Measurements from ENCODE around the gene RAPGEF2. TPM values are rescaled to one million over a fixed set of nuclear protein-coding genes. Genes with fewer than 3 reads are reported as not detected.

Gene RAPGEF2
- total RNA-seq, 1 experiment from 2014 or later, result 17.6 TPM

DNA sequence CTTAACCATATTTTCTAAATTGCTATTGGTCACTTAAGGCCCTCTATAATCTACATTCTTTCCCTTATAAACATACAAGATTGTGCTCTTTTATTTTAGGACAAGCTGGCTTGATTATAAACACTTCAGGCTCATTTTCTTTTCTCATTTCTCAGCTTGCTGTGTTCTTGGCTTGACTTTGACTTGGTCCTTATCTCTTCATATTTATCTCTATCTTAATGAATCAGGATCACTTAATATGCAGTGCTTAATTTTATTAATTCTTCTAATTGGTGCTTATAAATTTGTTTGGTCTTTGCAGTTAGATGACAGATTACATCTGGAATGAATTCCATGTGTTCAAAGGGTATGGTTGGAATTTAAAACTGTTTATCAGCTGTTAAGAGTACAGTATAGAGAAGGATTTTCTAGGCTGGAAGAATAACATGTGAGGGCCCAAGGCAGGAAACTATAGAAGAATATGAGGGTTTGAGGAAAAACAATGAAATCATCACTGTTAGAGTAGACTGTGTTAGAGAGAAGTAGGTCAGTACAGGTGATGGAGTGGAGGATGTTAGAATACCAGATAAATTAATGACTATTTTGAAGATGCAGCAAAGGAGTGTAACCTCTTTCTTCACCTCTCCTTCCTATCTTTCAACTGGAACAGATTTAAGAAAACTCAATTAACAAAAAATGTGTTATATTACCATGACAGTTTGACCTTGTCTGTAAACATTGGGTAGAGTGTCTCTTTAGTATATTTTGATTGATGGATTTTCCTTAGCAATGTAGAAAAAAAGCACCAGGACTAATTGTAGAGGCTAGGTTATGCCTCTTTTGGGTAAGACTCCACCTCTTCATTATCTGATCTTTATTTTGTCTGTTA is 169.6 kb downstream of the RAPGEF2 start:
- intact Hi-C loops (cut with micrococcal nuclease; ENCODE audit: unreplicated experiment), result no loop called here

DNA sequence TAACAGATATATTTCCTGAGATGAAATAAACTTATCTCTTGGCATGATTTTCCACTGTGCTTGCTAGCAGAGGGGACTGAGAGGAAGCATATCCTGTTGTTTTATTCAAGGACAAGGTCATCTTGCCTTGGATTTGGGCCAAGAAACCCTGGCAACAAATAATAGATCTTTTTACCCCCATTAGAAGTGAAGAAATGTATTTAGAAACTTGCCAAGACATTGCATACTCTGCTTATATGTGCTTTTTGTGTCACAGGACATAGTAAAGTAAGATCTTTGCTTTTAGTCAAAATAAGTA is 170.2 kb downstream of the RAPGEF2 start:
- BruUV-seq (replicated peaks), result no TSS peak
- ChIA-PET POLR2A (no interaction called here), CTCF (no interaction called here)
- DNase-seq (ENCODE audit: low read depth, low spot score) (no peak), ATAC-seq (no peak)
- no peaks in the 10 kb centered on the region for H3K27me3 ChIP-seq (ENCODE audit: control insufficient read depth, insufficient read depth, low read length)
- TF ChIP-seq TCF7L2 (IDR thresholded peaks at IDR 0.05; ENCODE audit: low read depth, low read length) (no peak), POLR2AphosphoS5 (IDR thresholded peaks at IDR 0.05; ENCODE audit: low read depth, low read length) (no peak), SIN3A (IDR thresholded peaks at IDR 0.05; ENCODE audit: borderline replicate concordance, insufficient read depth, low read depth, low read length) (no peak)
- TF ChIP-seq, protein P1, sequence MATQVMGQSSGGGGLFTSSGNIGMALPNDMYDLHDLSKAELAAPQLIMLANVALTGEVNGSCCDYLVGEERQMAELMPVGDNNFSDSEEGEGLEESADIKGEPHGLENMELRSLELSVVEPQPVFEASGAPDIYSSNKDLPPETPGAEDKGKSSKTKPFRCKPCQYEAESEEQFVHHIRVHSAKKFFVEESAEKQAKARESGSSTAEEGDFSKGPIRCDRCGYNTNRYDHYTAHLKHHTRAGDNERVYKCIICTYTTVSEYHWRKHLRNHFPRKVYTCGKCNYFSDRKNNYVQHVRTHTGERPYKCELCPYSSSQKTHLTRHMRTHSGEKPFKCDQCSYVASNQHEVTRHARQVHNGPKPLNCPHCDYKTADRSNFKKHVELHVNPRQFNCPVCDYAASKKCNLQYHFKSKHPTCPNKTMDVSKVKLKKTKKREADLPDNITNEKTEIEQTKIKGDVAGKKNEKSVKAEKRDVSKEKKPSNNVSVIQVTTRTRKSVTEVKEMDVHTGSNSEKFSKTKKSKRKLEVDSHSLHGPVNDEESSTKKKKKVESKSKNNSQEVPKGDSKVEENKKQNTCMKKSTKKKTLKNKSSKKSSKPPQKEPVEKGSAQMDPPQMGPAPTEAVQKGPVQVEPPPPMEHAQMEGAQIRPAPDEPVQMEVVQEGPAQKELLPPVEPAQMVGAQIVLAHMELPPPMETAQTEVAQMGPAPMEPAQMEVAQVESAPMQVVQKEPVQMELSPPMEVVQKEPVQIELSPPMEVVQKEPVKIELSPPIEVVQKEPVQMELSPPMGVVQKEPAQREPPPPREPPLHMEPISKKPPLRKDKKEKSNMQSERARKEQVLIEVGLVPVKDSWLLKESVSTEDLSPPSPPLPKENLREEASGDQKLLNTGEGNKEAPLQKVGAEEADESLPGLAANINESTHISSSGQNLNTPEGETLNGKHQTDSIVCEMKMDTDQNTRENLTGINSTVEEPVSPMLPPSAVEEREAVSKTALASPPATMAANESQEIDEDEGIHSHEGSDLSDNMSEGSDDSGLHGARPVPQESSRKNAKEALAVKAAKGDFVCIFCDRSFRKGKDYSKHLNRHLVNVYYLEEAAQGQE (IDR thresholded peaks at IDR 0.05; ENCODE audit: insufficient read depth in 1 of 2, low read depth in 2 of 2, low read length in 1 of 2), result no peak
- TF ChIP-seq, protein P2, sequence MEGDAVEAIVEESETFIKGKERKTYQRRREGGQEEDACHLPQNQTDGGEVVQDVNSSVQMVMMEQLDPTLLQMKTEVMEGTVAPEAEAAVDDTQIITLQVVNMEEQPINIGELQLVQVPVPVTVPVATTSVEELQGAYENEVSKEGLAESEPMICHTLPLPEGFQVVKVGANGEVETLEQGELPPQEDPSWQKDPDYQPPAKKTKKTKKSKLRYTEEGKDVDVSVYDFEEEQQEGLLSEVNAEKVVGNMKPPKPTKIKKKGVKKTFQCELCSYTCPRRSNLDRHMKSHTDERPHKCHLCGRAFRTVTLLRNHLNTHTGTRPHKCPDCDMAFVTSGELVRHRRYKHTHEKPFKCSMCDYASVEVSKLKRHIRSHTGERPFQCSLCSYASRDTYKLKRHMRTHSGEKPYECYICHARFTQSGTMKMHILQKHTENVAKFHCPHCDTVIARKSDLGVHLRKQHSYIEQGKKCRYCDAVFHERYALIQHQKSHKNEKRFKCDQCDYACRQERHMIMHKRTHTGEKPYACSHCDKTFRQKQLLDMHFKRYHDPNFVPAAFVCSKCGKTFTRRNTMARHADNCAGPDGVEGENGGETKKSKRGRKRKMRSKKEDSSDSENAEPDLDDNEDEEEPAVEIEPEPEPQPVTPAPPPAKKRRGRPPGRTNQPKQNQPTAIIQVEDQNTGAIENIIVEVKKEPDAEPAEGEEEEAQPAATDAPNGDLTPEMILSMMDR (IDR thresholded peaks at IDR 0.05), result no peak
- in situ Hi-C loops (cut with HindIII; ENCODE audit: low pct_unique_long_range_greater_than_20kb, low sequenced_read_pairs), result no loop called here
- intact Hi-C loops (cut with micrococcal nuclease; ENCODE audit: unreplicated experiment), result no loop called here
- H3K4me3 ChIP-seq (ENCODE audit: low read depth in 2 of 2, low read length in 2 of 2), result no peak overlapping the region
- no peaks in the 10 kb centered on the region for H3K36me3 ChIP-seq (ENCODE audit: control insufficient read depth, insufficient read depth, low read length)
- H3K4me1 ChIP-seq (ENCODE audit: control insufficient read depth, insufficient read depth, low read length), result no peaks in the 10 kb centered on the region
- H3K9me3 ChIP-seq (ENCODE audit: control insufficient read depth, insufficient read depth, low read depth, low read length), result no peaks in the 10 kb centered on the region
- H3K27ac ChIP-seq (ENCODE audit: low read length), result no peak overlapping the region

More for the DNA sequence above, 169.6 kb downstream of the RAPGEF2 start:
- ChIA-PET POLR2A (no interaction called here), CTCF (no interaction called here)
- H3K4me1 ChIP-seq (ENCODE audit: control insufficient read depth, insufficient read depth, low read length), result no peaks in the 10 kb centered on the region
- H3K27me3 ChIP-seq (ENCODE audit: control insufficient read depth, insufficient read depth, low read length), result no peaks in the 10 kb centered on the region
- DNase-seq (ENCODE audit: low read depth, low spot score) (no peak), ATAC-seq (no peak)
- TF ChIP-seq SIN3A (IDR thresholded peaks at IDR 0.05; ENCODE audit: borderline replicate concordance, insufficient read depth, low read depth, low read length), result no peak
- TF ChIP-seq TCF7L2 (IDR thresholded peaks at IDR 0.05; ENCODE audit: low read depth, low read length), result no peak
- TF ChIP-seq, protein P1 (IDR thresholded peaks at IDR 0.05; ENCODE audit: insufficient read depth in 1 of 2, low read depth in 2 of 2, low read length in 1 of 2), result no peak
- TF ChIP-seq, protein P2 (IDR thresholded peaks at IDR 0.05), result no peak
- TF ChIP-seq POLR2AphosphoS5 (IDR thresholded peaks at IDR 0.05; ENCODE audit: low read depth, low read length), result no peak
- H3K4me3 ChIP-seq (ENCODE audit: low read depth in 2 of 2, low read length in 2 of 2), result no peak overlapping the region
- no peaks in the 10 kb centered on the region for H3K9me3 ChIP-seq (ENCODE audit: control insufficient read depth, insufficient read depth, low read depth, low read length)
- BruUV-seq (replicated peaks), result no TSS peak
- H3K36me3 ChIP-seq (ENCODE audit: control insufficient read depth, insufficient read depth, low read length), result no peaks in the 10 kb centered on the region
- no peak overlapping the region for H3K27ac ChIP-seq (ENCODE audit: low read length)
- in situ Hi-C loops (cut with HindIII; ENCODE audit: low pct_unique_long_range_greater_than_20kb, low sequenced_read_pairs), result no loop called here

Measured in Panc1 (cell line).